Measurements from ENCODE around the gene PROM1.

The PROM1 gene

DNA sequence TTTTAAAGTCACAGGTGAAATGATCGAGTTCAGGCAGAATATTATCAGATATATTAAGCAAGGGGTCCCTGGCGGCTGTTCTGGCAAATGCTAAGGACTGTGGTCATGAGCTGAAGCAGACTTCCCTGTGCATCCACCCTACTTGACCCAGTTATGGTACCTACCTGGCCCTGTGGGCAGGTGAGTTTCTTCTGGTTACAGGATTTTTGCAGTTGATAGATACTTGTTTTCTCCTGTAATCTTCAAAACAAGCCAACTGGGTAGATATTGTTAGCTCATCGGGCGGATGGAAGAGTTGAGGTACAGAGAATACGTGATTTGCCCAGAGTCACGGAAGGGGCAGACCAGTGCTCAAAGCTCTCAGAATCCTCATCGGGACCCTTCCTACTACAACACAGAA lies 18.5 kb upstream of the PROM1 start:
- no peak for DNase-seq
- Histone ChIP-seq H2AK5ac (ENCODE audit: low read length) (no peak overlapping the region), H3K27ac (ENCODE audit: low read depth, low read length) (no peak overlapping the region), H3K4me2 (ENCODE audit: low read length) (no peak overlapping the region), H3K9ac (ENCODE audit: low read length) (no peak overlapping the region), H3K14ac (ENCODE audit: low read length) (no peak overlapping the region), H4K12ac (ENCODE audit: low read depth, low read length) (no peak overlapping the region), H3K36me3 (ENCODE audit: control insufficient read depth in 1 of 2, insufficient read depth in 2 of 2, low read length in 2 of 2) (no peaks in the 10 kb centered on the region), H2BK120ac (ENCODE audit: insufficient read depth, low read length, poor library complexity) (no peak overlapping the region), H3K79me1 (ENCODE audit: low read length) (no peaks in the 10 kb centered on the region), H3K4me1 (ENCODE audit: control insufficient read depth in 1 of 2, insufficient read depth in 2 of 2, low read length in 2 of 2) (no peaks in the 10 kb centered on the region), H4K8ac (ENCODE audit: low read depth, low read length) (no peak overlapping the region), H3K4ac (ENCODE audit: low read depth, low read length) (no peak overlapping the region), H2BK5ac (ENCODE audit: low read depth, low read length, poor library complexity) (no peak overlapping the region), H4K91ac (ENCODE audit: low read depth, low read length) (no peak overlapping the region), H3K23ac (ENCODE audit: low read length) (no peak overlapping the region), H2AFZ (ENCODE audit: insufficient read depth, low read length, poor library complexity) (no peak overlapping the region), H3K18ac (ENCODE audit: low read length) (no peak overlapping the region), H3K9me3 (ENCODE audit: insufficient read depth, low read depth, low read length) (peaks cover 2% of the 10 kb centered on the region), H3K4me3 (ENCODE audit: low read depth, low read length) (no peak overlapping the region), H2BK12ac (ENCODE audit: low read length) (no peak overlapping the region), H3K79me2 (ENCODE audit: control insufficient read depth, insufficient read depth, low read length, poor library complexity) (no peaks in the 10 kb centered on the region), H3K27me3 (ENCODE audit: insufficient read depth, low read length) (no peaks in the 10 kb centered on the region)
- WGBS (ENCODE audit: extremely low coverage, insufficient coverage, insufficient read length) = no CpG with 5 or more reads among the region's 7 CpGs

DNA sequence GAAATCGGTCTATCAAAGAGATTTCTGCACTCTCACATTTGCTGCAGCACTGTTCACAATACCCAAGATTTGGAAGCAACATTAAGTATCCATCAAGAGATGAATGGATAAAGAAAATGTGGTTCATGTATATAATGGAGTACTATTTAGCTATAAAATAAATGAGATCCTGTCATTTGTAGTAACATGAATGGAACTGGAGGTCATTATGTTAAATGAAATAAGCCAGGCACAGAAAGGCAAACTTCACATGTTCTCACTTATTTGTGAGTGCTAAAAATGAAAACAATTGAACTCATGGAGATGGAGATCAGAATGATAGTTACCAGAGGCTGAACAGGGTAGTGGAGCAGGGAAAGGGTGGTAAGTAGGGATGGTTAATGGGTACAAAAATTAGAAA lies 17.0 kb upstream of the PROM1 start:
- H3K36me3 ChIP-seq (ENCODE audit: control insufficient read depth in 1 of 2, insufficient read depth in 2 of 2, low read length in 2 of 2) = no peaks in the 10 kb centered on the region
- DNase-seq = no peak
- no peaks in the 10 kb centered on the region for H3K27me3 ChIP-seq (ENCODE audit: insufficient read depth, low read length)
- no peak overlapping the region for H2BK120ac ChIP-seq (ENCODE audit: insufficient read depth, low read length, poor library complexity)
- no peak overlapping the region for H2BK12ac ChIP-seq (ENCODE audit: low read length)
- H3K79me2 ChIP-seq (ENCODE audit: control insufficient read depth, insufficient read depth, low read length, poor library complexity) = no peaks in the 10 kb centered on the region
- H3K18ac ChIP-seq (ENCODE audit: low read length) = no peak overlapping the region
- H2AK5ac ChIP-seq (ENCODE audit: low read length) = no peak overlapping the region
- no peaks in the 10 kb centered on the region for H3K4me1 ChIP-seq (ENCODE audit: control insufficient read depth in 1 of 2, insufficient read depth in 2 of 2, low read length in 2 of 2)
- H3K9ac ChIP-seq (ENCODE audit: low read length) = no peak overlapping the region
- H3K14ac ChIP-seq (ENCODE audit: low read length) = no peak overlapping the region
- H3K9me3 ChIP-seq (ENCODE audit: insufficient read depth, low read depth, low read length) = no peaks in the 10 kb centered on the region
- H2BK5ac ChIP-seq (ENCODE audit: low read depth, low read length, poor library complexity) = no peak overlapping the region
- no CpG with 5 or more reads among the region's 1 CpG for WGBS (ENCODE audit: extremely low coverage, insufficient coverage, insufficient read length)
- H3K79me1 ChIP-seq (ENCODE audit: low read length) = no peaks in the 10 kb centered on the region
- no peak overlapping the region for H4K91ac ChIP-seq (ENCODE audit: low read depth, low read length)
- no peak overlapping the region for H3K4me2 ChIP-seq (ENCODE audit: low read length)
- no peak overlapping the region for H2AFZ ChIP-seq (ENCODE audit: insufficient read depth, low read length, poor library complexity)
- H4K12ac ChIP-seq (ENCODE audit: low read depth, low read length) = no peak overlapping the region
- H3K23ac ChIP-seq (ENCODE audit: low read length) = no peak overlapping the region
- no peak overlapping the region for H3K4ac ChIP-seq (ENCODE audit: low read depth, low read length)
- no peak overlapping the region for H3K4me3 ChIP-seq (ENCODE audit: low read depth, low read length)
- no peak overlapping the region for H4K8ac ChIP-seq (ENCODE audit: low read depth, low read length)
- H3K27ac ChIP-seq (ENCODE audit: low read depth, low read length) = no peak overlapping the region

DNA sequence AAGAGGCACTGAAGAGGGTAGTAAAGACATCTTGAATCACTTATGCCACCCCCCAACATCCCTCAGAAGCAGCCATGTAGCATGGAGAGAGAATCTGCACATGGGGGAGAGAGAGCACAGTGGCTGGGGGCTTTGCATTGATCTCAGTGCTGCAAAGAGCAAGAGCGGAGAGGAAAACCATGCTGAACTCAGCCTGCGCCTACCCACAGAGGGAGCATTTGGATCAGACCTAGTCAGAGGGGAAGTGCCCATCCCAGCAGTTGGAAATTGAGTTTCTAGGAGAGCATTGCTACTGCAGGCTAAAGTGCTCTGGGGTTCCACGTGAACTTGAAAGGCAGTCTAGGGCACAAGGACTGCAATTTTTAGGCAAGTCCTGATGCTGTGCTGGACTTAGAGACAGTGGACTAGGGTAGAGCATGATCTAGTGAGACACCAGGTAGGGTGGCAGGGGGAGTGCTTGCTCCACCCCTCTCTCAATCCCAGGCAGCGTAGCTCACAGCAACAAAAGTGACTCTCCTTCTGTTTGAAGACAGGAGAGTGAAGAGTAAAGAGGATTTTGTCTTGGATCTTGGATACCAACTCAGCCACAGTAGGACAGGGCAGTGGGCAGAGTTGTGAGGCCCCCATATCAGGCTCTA lies 9.0 kb upstream of the PROM1 start:
- WGBS (ENCODE audit: extremely low coverage, insufficient coverage, insufficient read length) = no CpG with 5 or more reads among the region's 4 CpGs
- no peak overlapping the region for H4K91ac ChIP-seq (ENCODE audit: low read depth, low read length)
- no peak overlapping the region for H3K4me3 ChIP-seq (ENCODE audit: low read depth, low read length)
- H3K36me3 ChIP-seq (ENCODE audit: control insufficient read depth in 1 of 2, insufficient read depth in 2 of 2, low read length in 2 of 2) = no peaks in the 10 kb centered on the region
- H3K23ac ChIP-seq (ENCODE audit: low read length) = no peak overlapping the region
- H4K12ac ChIP-seq (ENCODE audit: low read depth, low read length) = no peak overlapping the region
- H2BK120ac ChIP-seq (ENCODE audit: insufficient read depth, low read length, poor library complexity) = no peak overlapping the region
- no peak overlapping the region for H3K14ac ChIP-seq (ENCODE audit: low read length)
- peaks cover 2% of the 10 kb centered on the region for H3K9me3 ChIP-seq (ENCODE audit: insufficient read depth, low read depth, low read length)
- no peak overlapping the region for H3K4ac ChIP-seq (ENCODE audit: low read depth, low read length)
- H3K18ac ChIP-seq (ENCODE audit: low read length) = no peak overlapping the region
- H3K27me3 ChIP-seq (ENCODE audit: insufficient read depth, low read length) = no peaks in the 10 kb centered on the region
- H3K9ac ChIP-seq (ENCODE audit: low read length) = no peak overlapping the region
- no peak overlapping the region for H2AK5ac ChIP-seq (ENCODE audit: low read length)
- no peak overlapping the region for H2BK5ac ChIP-seq (ENCODE audit: low read depth, low read length, poor library complexity)
- H3K79me2 ChIP-seq (ENCODE audit: control insufficient read depth, insufficient read depth, low read length, poor library complexity) = no peaks in the 10 kb centered on the region
- H3K4me1 ChIP-seq (ENCODE audit: control insufficient read depth in 1 of 2, insufficient read depth in 2 of 2, low read length in 2 of 2) = no peaks in the 10 kb centered on the region
- H3K4me2 ChIP-seq (ENCODE audit: low read length) = no peak overlapping the region
- H3K79me1 ChIP-seq (ENCODE audit: low read length) = no peaks in the 10 kb centered on the region
- H2AFZ ChIP-seq (ENCODE audit: insufficient read depth, low read length, poor library complexity) = no peak overlapping the region
- H4K8ac ChIP-seq (ENCODE audit: low read depth, low read length) = no peak overlapping the region
- H2BK12ac ChIP-seq (ENCODE audit: low read length) = no peak overlapping the region
- no peak for DNase-seq
- H3K27ac ChIP-seq (ENCODE audit: low read depth, low read length) = no peak overlapping the region

DNA sequence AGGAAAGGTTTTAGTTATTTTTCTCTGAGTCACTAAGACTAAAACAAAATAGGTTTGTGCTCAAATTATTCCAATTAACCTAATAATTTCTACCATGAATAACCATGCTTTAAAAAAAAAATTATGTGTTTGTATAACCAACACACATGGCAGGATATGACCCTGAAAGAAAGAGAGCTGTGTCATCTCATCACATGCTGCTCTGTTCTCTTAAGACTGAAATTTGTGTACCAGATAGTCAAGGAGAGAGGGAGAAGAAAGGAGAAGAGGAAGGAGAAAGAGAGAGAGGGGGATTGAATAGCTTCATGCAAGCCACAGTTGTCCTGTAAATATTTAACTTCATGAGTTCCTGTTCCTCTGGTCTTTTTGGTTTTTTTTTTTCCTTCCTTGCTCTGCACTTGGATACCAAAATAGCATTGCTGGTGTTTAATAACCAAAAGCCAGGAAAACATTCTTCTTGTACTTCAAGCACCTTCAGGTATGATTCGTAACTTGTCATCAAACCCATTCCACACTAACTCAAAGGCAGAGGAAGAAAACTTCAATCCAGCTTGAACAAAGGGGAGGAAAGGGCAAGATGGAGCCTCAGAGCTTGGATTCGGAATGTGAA lies 6.4 kb upstream of the PROM1 start:
- no CpG with 5 or more reads among the region's 2 CpGs for WGBS (ENCODE audit: extremely low coverage, insufficient coverage, insufficient read length)
- H3K79me1 ChIP-seq (ENCODE audit: low read length) = no peaks in the 10 kb centered on the region
- H3K18ac ChIP-seq (ENCODE audit: low read length) = no peak overlapping the region
- no peaks in the 10 kb centered on the region for H3K4me1 ChIP-seq (ENCODE audit: control insufficient read depth in 1 of 2, insufficient read depth in 2 of 2, low read length in 2 of 2)
- no peaks in the 10 kb centered on the region for H3K79me2 ChIP-seq (ENCODE audit: control insufficient read depth, insufficient read depth, low read length, poor library complexity)
- H3K14ac ChIP-seq (ENCODE audit: low read length) = no peak overlapping the region
- H3K27ac ChIP-seq (ENCODE audit: low read depth, low read length) = no peak overlapping the region
- H2BK120ac ChIP-seq (ENCODE audit: insufficient read depth, low read length, poor library complexity) = no peak overlapping the region
- H4K91ac ChIP-seq (ENCODE audit: low read depth, low read length) = no peak overlapping the region
- H2AK5ac ChIP-seq (ENCODE audit: low read length) = no peak overlapping the region
- no peak overlapping the region for H3K4me2 ChIP-seq (ENCODE audit: low read length)
- H2BK5ac ChIP-seq (ENCODE audit: low read depth, low read length, poor library complexity) = no peak overlapping the region
- H3K4ac ChIP-seq (ENCODE audit: low read depth, low read length) = no peak overlapping the region
- no peak for DNase-seq
- H3K36me3 ChIP-seq (ENCODE audit: control insufficient read depth in 1 of 2, insufficient read depth in 2 of 2, low read length in 2 of 2) = no peaks in the 10 kb centered on the region
- no peaks in the 10 kb centered on the region for H3K27me3 ChIP-seq (ENCODE audit: insufficient read depth, low read length)
- H2AFZ ChIP-seq (ENCODE audit: insufficient read depth, low read length, poor library complexity) = no peak overlapping the region
- no peak overlapping the region for H4K8ac ChIP-seq (ENCODE audit: low read depth, low read length)
- H3K9ac ChIP-seq (ENCODE audit: low read length) = no peak overlapping the region
- H3K23ac ChIP-seq (ENCODE audit: low read length) = no peak overlapping the region
- H4K12ac ChIP-seq (ENCODE audit: low read depth, low read length) = no peak overlapping the region
- H2BK12ac ChIP-seq (ENCODE audit: low read length) = no peak overlapping the region
- no peak overlapping the region for H3K4me3 ChIP-seq (ENCODE audit: low read depth, low read length)
- H3K9me3 ChIP-seq (ENCODE audit: insufficient read depth, low read depth, low read length) = peaks cover 2% of the 10 kb centered on the region

All from trophoblast cell (in vitro differentiated cells and primary cell).